ENCODE results near the gene TEX19.
"Not testable (repeated sequence)": the region's sequence is repeated elsewhere in the genome, so short reads cannot be mapped to it uniquely, and the experiment has no call there.

The TEX19 gene

DNA sequence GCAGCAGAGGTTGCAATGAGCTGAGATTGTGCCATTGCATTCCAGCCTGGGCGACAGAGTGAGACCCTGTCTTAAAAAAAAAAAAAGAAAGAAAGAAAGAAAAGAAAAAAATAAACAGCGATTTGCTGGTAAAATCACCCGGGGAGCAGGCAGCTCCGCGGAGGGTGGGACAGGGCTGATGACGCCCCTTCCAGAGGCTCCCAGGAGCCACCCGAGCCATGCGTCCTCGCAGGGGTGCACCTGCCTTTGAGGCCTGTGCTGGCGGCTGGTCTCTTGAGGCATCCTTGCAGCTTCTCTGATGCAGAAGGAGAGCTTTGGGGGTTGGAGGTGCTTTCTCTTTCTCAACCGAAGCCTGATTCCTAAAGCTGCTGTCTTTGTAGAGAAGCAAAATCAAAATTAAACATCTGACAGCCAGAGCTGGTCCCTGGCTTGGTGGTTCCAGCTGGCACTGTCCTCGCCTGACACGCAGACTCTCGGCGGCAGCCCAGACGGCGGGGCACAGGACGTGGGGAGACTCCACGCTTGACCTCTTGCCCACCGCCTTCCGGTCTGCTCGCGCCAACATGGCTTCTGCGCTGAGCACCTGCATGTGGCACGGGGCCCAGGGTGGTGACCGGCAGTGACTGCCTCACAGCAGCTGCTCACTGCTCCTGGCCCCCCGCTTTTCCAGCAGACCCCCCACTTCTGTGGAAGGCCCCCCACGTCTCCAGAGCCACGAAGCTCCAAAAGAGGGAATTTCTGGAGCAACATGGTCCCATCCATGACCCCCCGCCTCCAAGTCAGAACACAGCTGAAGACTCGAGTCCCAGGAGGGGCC, 19.1 kb downstream of the TEX19 start:
- no peak for DNase-seq

DNA sequence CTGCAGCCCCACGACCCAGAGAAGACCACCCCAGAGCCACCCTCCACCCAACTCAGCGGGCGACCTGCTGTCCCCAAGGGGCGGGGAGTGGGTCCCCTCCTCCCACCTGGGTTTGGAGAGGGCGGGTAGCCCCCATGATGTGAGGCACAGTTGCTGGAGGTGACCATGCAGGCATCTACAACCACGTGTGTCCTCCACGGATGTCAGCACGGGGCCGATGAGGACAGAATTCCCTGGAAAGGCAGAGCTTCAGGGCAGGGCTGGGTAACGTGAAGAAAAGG, 19.6 kb downstream of the TEX19 start:
- DNase-seq, result no peak

DNA sequence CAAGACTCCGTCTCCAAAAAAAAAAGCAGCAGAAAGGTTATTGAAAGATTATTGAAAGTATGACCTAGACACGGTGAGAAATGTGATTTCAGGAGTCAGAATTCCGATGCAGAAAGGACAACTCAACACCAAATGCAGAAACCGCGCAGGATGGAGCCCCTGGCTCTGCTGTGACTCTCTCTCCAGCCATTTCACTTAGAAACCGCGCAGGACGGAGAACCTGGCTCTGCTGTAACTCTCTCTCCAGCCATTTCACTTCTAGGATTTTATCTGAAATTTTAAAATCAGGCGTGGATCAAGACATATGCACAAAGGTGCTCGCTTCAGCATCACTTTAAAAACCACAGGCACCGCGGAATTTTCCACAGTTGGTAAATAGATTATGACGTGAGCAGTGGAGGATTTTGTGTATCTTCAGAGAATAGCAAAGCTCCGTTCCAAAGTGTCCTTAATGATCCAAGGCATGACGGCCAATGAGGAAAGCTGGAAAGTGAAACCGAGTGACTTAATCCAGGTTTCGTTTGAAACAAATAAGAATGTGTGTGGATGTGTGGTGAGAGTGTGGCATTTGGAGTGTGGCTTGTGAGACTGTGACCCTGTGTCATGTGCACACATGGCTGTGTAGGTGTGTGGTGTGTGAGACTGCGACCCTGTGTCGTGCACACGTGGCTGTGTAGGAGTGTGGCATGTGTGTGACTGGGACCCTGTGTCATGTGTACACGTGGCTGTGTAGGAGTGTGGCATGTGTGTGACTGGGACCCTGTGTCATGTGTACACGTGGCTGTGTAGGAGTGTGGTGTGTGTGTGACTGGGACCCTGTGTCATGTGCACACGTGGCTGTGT, 22.0 kb downstream of the TEX19 start:
- no peak for DNase-seq

DNA sequence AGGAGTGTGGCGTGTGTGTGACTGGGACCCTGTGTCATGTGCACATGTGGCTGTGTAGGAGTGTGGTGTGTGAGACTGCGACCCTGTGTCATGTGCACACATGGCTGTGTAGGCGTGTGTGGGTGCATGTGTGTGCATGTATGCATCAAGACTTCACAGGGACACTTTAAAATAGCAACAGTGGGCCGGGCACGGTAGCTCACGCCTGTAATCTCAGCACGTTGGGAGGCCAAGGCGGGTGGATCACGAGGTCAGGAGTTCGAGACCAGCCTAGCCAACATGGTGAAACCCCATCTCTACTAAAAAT, 22.6 kb downstream of the TEX19 start:
- not testable (repeated sequence) for DNase-seq

DNA sequence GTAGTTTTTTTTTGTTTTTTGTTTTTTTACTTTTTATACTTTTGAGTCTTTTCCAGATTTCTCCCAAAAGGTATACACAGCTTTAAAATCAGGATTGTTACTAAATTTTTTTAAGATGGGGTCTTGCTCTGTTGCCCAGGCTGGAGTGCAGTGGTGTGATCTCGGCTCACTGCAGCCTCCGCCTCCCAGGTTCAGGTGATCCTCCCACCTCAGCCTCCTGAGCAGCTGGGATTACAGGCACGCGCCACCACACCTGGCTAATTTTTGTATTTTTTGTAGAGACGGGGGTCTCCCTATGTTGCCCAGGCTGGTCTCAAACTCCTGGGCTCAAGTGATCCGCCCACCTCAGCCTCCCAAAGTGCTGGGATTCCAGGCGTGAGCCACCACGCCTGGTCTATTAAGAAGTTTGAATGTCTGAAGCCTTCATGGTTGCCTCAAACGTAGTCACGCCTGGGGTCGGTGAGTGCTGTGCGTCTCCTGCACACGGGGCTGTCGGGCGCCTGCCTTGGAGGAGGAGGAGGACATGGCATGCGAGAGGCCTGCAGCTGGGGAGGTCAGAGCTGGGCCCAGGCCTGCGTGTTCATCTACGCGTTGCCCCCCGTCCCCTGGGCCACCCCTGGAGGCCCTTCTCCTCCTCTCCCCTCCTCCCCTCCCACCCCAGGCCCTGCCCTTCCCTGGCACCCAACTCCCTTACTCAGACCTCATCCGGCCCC, 23.3 kb downstream of the TEX19 start:
- DNase-seq, result not testable (repeated sequence)

DNA sequence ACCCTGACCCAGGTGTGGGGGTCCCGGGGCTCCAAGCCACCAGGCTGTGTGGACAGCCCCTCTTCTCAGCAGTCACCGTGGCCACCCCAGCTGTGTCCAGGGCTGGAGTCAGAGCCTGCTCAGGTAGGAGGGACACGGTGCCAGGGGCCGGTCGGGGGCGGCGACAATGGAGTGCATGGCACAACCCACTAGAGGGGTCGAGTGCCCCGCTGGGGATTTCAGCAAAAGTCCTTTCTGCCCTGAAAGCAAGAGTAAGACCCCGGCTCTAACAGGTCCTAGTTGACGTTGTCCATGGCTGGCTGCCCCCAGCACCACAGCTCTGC, 23.8 kb downstream of the TEX19 start:
- DNase-seq, result no peak

DNA sequence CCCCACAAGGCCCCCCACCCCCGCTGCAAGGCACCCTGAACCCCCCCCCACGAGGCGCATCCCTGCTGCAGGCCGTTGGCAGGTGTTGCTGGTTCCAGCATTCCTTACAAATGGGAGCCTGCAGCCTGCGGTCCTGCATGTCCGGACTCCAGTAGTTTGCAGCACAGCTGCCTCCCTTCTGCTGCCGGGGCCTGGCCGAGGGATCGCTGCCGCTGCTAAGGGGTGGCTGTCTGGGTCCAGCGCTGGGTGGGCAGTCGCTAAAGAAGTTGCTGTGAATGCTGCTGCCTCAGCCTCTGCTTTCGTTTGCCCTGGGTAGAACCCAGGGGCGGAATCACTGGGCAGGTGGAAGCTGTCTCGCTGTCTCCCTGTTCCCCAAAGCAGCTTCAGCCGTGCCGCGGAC, 24.4 kb downstream of the TEX19 start:
- no peak for DNase-seq

DNA sequence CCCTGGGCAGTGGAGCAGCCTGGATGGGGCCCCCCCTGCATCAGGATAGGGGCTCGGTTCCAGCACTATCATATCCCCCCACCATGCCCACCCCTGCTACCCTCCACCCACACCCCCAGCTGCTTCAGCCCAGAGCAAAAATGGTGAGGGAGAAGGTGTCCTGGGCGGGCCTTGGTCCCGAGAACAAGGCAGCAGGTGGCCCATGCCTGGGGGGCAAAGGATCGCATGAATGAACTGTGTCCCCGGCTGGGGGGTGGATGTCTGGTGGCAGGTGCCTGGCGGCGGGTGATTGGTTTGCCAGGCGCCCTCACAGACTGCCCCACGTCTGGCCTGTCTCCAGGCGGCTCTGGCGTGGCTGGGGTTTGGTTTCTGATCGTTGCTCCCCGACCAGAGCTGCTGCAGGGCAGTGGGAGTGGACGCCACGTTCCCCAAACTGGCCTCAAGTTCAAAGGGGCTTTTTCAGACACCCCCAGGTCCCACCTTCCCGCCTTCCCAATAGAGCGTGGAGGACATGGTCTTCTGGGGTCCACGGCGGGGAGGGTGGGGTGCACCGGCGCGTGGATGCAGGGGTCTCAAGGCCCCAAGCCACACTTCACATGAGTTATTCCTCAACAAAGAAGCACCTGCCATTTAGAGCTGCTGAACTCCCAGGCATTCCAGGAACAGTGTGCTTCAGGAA, 25.1 kb downstream of the TEX19 start:
- no peak for DNase-seq

DNA sequence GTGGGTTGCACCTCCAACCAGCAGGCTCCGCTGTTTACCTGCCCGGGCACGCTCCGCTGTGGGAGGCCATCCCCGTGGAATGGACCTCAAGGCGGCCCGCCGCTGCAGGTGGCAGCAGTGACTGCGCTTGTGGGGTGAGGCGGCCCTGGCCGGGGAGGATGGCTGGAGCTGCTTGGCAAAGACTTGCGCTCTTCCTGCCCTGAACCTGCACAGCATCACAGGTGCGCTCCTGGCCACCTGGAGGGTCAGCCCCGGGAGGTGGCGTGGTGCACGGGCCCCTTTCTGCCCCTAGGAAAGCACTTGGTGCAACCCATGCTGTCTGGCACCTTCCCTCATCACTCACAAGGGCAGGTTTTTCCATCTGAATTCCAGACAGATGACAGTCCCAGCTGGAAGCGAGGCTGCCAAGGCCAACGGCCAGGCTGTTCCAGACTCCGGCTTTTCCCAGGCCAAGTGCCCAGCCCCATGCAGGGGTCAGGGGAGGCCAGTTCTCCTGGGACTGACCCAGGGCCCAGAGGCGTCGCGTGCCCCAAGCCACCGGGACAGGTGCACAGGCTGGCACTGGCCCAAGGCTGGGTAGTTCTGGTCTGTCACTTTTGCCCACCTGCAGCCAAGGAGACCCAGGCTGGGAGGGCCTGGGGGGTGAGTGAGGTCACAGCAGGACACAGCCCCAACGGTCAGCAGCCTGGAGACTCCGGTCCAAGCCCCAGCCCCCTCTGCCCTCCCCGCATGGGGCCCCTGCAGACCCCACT, 25.9 kb downstream of the TEX19 start:
- DNase-seq, result no peak

DNA sequence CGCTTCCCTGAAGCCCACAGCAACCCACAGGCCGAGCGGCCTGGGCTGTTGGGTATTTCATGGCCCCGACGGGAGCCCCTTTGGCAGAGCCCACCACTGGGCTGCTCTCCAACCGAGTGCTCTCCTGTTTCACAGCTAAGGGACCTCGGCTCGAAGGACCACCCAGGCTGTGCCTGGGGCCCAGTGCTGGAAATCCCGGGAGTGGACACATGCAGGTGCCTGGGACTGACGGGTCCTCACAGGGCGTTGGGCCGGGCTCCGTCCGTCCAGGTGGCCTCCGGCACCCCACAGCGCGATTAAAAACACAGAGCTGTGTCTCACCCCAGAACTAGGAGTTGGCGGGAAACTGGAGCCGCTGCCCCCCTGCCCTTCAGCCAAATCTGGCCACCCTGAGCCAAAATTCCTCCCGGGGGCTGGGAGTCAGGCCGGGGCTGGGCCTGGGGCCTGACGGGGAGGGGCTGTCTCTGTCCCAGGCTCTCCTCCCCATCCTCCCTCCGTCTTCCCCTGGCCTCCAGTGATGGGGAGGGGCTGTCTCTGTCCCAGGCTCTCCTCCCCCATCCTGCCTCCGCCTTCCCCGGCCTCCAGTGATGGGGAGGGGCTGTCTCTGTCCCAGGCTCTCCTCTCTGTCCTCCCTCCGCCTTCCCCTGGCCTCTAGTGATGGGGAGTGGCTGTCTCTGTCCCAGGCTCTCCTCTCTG, 26.7 kb downstream of the TEX19 start:
- DNase-seq, result no peak

DNA sequence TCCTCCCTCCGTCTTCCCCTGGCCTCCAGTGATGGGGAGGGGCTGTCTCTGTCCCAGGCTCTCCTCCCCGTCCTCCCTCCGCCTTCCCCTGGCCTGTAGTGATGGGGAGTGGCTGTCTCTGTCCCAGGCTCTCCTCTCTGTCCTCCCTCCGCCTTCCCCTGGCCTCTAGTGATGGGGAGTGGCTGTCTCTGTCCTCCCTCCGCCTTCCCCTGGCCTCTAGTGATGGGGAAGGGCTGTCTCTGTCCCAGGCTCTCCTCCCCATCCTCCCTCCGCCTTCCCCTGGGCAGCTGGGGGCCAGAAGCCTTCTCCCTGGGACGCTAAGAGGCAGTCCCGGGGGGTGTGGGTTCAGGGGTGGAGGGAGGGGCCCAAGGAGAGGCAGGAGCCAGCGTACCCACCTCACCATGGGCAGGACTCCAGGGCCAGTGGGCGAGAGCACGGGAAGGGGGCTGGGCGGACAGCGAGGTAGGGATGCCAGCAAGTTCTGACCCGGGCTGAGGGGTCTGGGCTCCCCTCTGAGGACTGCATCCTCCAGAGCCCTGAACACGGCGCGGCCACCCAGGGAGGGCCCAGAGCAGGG, 27.3 kb downstream of the TEX19 start:
- no peak for DNase-seq

DNA sequence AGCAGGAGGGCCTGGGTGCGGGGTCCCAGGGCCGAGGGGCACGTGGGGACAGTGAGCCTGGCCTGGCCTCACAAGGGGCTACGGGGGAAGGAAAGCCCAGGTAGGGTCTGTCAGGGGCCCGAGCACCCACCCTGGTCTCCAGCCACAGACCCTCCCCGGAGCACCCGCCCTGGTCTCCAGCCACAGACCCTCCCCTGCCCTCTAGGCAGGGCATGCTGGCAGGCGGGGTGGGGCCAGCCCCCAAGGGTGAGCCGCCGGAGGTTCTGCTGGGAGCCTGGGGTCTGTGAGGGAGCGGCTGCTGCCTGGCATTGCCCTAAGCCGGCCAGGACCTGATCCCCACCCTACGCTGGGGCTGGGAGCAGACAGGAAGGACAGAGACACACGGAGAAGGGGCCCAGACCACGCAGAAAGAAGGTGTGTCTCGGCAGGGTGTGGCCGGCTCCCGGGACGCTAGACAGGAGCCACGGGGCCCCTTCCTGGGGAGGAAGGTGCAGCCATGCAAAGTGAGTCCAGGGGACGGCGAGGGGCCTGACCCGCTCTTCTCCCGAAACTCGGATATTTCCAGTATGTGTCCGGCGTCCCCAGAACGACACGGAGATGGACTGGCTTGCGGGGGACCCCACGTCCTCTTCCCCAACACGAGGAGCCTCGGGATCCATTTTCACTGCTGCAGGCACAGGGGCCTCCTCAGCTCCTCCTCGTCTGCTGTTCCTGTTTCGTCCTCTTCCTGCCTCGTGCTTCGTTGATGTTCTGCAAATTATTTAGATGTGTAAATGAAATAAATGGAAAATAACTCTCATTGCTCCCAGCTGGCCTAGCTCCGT, 28.0 kb downstream of the TEX19 start:
- DNase-seq, result peak in 2 of 3 donors; percentile 31 to 33

DNA sequence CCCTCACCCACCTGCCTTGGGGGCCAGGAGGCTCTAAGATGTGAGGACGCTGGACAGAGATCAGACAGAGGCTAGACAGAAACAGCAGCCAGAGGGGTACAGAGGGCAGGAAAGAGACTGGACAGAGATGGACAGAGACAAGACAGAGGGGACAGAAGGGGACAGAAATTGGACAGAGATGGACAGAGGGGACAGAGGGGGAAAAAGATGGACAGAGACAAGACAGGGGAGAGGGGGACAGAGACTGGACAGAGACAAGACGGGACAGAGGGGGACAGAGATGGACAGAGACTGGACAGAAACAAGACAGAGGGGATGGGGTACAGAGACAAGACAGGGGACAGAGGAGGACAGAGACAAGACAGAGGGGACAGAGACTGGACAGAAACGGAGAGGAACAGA, 28.7 kb downstream of the TEX19 start:
- no peak for DNase-seq

DNA sequence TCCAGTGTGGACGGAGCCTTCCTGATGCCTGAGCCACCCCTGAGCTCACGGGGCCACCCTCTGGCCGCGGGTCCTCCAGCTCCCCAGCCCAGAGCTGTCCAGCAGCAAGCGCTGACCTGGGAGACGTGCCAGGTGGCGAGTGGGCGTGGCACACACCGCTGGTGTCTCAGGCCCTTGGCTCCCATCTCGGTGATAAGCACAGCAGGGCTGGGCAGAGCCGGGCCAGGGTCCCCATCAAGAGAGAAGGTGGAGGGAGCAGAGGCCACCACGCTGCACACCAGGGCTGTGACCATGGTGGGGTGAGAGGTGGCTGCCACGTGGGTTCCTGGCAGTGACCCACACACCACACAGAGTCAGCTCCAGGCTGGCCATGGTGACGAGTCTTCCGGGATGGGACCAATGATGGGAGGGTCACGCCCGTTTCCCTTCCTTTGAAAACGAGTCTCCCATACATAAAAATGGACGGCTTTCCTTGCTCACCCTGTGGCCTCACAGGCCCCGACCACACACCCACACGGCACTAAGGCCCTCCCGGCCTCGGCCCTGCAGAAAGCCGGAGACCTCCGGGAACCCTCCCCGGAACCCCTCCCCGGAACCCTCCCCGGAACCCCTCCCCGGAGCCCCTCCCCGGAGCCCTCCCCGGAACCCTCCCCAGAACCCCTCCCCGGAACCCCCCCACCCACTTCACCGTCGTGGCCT, 29.3 kb downstream of the TEX19 start:
- DNase-seq, result no peak

DNA sequence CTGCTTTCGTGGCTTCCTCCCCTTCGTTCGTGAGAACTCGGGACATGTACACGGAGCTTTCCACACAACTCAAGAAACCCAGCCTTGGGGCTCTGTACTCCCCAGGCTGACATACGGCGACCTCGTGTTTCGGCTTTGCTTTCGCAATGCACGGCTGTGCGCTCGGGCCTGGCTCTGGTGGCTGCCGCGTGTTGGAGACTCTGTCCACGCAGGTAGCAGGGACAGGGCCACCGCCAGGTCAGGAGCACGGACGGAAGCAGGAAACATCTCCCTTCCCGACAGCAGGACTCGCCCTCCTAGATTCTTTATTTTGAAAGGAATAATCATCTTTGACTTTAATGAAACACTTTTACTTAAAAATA, 29.9 kb downstream of the TEX19 start:
- peak in 1 of 3 donors; percentile 17 for DNase-seq

DNA sequence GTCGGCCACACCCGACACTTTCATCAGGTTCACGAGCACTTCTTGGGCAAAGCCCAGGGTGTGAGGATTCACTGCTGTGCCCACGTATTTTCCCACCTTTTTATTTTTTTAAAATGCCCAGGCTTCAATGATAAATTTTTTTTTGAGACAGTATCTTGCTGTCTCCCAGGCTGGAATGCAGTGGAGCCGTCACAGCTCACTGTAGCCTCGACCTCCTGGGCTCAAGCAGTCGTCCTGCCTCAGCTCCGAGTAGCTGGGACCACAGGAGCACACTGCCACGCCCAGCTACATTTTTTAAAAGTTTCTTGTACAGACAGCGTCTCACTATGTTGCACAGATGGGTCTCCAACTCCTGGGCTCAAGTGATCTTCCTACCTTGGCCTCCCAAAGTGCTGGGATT, 30.3 kb downstream of the TEX19 start:
- DNase-seq, result no peak

DNA sequence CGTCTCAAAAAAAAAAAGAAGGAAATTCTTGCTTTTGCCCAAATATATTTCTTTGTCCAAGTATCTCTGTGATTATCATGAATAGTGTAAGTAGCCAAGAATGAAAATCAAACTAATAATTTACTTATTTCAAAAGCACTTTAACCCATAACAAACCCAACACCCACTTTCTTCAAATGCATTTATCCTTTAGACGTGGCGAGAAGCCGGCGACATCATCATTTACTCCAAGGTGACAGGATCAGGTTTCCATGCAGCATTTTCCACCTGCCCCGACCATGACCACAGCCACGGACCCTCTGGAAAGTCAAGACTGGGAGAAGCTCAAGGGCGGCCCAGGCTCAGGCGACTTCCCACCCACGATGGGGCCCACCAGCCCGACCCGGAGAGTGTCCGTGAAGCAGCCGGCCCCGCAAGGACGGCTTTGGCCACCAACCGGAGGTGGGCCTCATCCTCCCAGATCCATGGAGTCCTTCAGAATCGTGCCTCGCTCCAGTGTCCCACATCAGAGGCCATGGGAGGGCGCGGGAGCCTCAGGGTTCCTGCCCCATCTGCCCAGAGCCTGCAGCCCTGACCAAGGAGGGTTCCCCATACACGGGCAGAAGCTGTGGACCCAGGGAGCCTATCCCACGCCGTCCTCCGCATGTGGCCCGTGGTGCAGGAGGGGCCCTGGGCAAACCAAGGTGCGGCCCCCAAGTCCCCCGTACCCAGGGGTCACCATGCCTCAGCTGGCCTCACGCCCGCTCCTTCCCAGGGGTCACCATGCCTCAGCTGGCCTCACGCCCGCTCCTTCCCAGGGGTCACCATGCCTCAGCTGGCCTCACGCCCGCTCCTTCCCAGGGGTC, 31.2 kb downstream of the TEX19 start:
- DNase-seq, result no peak

DNA sequence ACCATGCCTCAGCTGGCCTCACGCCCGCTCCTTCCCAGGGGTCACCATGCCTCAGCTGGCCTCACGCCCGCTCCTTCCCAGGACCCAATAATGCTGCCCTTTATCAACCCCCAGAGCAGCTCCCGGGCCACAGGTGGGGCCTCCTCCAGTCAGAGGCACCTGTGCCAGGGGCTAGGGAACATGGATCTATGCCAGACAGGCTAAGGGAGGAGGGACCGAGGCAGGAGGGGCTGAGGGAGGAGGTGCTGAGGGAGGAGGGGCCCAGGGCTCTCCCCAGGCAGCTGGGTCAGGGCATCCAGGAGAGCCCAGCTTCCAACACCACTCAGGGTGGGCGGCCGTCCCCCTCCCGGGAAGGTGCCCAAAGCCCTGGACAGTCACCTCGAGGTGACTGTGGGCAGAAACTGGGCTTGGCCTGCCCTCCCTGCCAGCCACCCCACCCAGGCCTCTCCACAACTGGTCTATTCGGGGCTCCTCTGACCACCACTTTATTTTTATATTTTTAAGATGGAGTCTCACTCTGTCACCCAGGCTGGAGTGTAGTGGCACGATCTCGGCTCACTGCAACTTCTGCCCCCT, 31.9 kb downstream of the TEX19 start:
- no peak for DNase-seq

DNA sequence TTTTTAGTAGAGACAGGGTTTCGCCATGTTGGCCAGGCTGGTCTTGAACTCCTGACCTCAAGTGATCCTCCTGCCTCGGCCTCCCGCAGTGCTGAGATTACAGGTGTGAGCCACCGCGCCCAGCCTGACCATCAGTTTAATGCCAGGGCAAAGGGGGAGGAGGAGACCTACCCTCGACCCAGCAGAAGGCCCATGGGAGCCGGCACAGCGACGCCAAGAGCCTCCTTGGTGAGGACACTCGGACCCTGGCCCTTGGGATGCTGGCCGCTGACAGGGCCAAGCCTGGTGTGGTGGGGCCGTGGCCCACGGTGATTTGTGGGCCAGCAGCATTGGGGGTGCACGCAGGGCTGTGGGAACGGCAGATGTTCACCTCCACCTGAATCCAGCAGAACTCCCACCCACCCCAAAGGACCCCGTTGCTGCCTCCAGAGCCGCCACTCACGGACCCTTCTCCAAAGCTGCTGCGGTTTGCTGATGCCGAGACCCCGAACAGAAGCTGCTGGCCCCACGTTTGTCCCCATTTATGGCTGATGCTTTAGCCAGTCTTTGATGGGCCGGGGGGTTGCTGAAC, 32.5 kb downstream of the TEX19 start:
- no peak for DNase-seq

Measured in suppressor macrophage treated with lipopolysaccharide for 1 hour (primary cell).